Karpas-422 (cell line): ENCODE data around the gene ANXA10. TPM values are rescaled to one million over a fixed set of nuclear protein-coding genes. Genes with fewer than 3 reads are reported as not detected.

Experiments used
- DNase-seq: peaks from one replicate; pipeline ENCODE4 v3.0.0-alpha.2; 2015
- H2AFZ ChIP-seq: fragments of 200-600 bp; sonication (generic); 2 replicates; pipeline ENCODE4 v1.6.1; 2014; ENCODE audit warnings: antibody characterized with exemption, low read length, mixed read lengths
- H3K27ac ChIP-seq: fragments of 200-600 bp; sonication (generic); 2 replicates; pipeline ENCODE4 v1.5.1; 2014; ENCODE audit warnings: mild to moderate bottlenecking, low read length, moderate library complexity
- H3K27me3 ChIP-seq: fragments of 200-600 bp; sonication (generic); 2 replicates; pipeline ENCODE4 v1.6.1; 2014; ENCODE audit warnings: low read length, mixed read lengths
- H3K36me3 ChIP-seq: fragments of 200-600 bp; sonication (generic); 2 replicates; pipeline ENCODE4 v1.6.1; 2014; ENCODE audit warnings: low read length, mixed read lengths; ENCODE audit not compliant: insufficient read depth
- H3K4me1 ChIP-seq: fragments of 200-600 bp; sonication (generic); 2 replicates; pipeline ENCODE4 v1.6.1; 2014; ENCODE audit warnings: mild to moderate bottlenecking, low read length, mixed read lengths
- H3K4me2 ChIP-seq: fragments of 200-600 bp; sonication (generic); 2 replicates; pipeline ENCODE4 v1.6.1; 2014; ENCODE audit warnings: low read length, low read depth, mild to moderate bottlenecking; ENCODE audit not compliant: poor library complexity, severe bottlenecking
- H3K4me3 ChIP-seq: fragments of 200-600 bp; sonication (generic); 2 replicates; pipeline ENCODE4 v1.5.1; 2014; ENCODE audit warnings: mild to moderate bottlenecking, antibody characterized with exemption, low read length, mixed read lengths
- H3K79me2 ChIP-seq: fragments of 200-600 bp; sonication (generic); 2 replicates; pipeline ENCODE4 v1.6.1; 2014; ENCODE audit warnings: mild to moderate bottlenecking, low read length, mixed read lengths
- H3K9ac ChIP-seq: fragments of 200-600 bp; sonication (generic); 2 replicates; pipeline ENCODE4 v1.6.0; 2014; ENCODE audit warnings: low read length
- H3K9me2 ChIP-seq: fragments of 200-600 bp; sonication (generic), shearing (Covaris generic); replicated peaks from 2 replicates; pipeline ENCODE4 v1.6.0; 2014; ENCODE audit warnings: mild to moderate bottlenecking, low read length, moderate library complexity; ENCODE audit not compliant: insufficient read depth
- H3K9me3 ChIP-seq: fragments of 300-700, 200-600 bp; sonication (generic); 2 replicates; pipeline ENCODE4 v1.6.1; 2014; ENCODE audit warnings: low read length, mixed read lengths
- H4K20me1 ChIP-seq: fragments of 200-600 bp; sonication (generic); 2 replicates; pipeline ENCODE4 v1.6.1; 2014; ENCODE audit warnings: mild to moderate bottlenecking, antibody characterized with exemption, low read length, low read depth; ENCODE audit not compliant: insufficient read depth
- total RNA-seq: library from RNA; depleted of rRNA; stranded (reverse); fragments of >200 nt; shearing (Covaris generic); gene quantifications from 2 replicates; pipeline ENCODE4 v1.2.3, GENCODE V29; 2014; ENCODE audit warnings: low replicate concordance

The ANXA10 gene
- total RNA-seq, 1 experiment from 2014 or later, result not detected

DNA sequence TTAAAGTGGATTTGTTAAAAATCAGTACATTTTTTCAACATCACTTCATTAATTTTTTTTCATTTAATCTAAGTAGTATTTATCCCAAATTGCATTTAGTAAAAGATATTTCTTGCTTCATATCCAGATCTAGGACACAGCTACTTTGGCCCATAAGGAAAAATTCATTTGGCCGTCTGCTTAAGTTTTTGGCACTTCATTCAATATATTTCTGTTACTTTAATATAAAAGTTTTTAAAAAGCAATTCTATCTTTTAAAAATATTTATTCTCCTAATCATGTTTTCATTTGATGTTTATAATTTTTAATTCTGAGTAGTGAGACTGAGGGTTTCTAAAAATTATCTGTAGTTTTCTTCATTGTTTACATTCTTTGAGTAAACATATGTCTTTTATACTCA, 28.5 kb downstream of the ANXA10 start:
- H3K27ac ChIP-seq, result no peak overlapping the region
- no peaks in the 10 kb centered on the region for H3K36me3 ChIP-seq
- H3K4me3 ChIP-seq, result no peak overlapping the region
- H3K4me2 ChIP-seq, result no peak overlapping the region
- no peak for DNase-seq
- no peaks in the 10 kb centered on the region for H3K9me3 ChIP-seq
- H3K27me3 ChIP-seq, result no peaks in the 10 kb centered on the region
- no peaks in the 10 kb centered on the region for H3K4me1 ChIP-seq
- H3K79me2 ChIP-seq, result no peaks in the 10 kb centered on the region
- H3K9me2 ChIP-seq, result no peaks in the 10 kb centered on the region
- H2AFZ ChIP-seq, result no peak overlapping the region
- no peak overlapping the region for H3K9ac ChIP-seq
- no peaks in the 10 kb centered on the region for H4K20me1 ChIP-seq

DNA sequence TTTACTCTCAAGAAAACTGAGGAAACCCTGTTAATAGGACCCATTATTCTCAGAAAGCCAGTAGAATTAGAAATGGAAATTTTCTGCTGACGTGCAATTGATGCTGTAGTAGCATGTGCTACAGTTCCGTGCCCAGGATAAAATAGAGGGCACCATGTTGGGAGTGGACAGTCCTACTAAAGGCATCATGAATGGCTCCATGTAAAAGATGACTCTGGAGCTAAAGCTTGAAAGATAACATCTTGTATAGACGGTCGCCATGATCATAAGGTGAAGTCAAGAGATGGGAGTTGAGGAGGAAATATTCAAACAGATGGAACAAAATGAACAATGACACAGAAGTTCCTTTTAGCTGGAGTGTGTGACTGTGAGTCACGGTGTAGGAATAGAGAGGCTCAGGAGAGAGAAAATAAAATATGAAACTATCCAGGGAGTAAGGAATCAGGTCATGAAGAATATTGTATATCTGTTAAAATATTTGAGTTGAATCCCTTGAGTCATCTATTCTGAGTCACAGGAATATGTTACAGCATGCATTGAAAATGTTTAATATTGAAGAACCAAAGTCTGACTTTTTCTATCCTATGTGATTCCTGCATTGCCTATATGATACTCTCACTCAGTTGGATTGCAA, 31.8 kb downstream of the ANXA10 start:
- Histone ChIP-seq H3K36me3 (no peaks in the 10 kb centered on the region), H3K9me2 (no peaks in the 10 kb centered on the region), H3K9me3 (no peaks in the 10 kb centered on the region), H3K79me2 (no peaks in the 10 kb centered on the region), H3K4me2 (no peak overlapping the region), H3K9ac (no peak overlapping the region), H3K4me3 (no peak overlapping the region), H2AFZ (no peak overlapping the region), H3K27ac (no peak overlapping the region), H3K27me3 (no peaks in the 10 kb centered on the region), H3K4me1 (no peaks in the 10 kb centered on the region), H4K20me1 (no peaks in the 10 kb centered on the region)
- no peak for DNase-seq

DNA sequence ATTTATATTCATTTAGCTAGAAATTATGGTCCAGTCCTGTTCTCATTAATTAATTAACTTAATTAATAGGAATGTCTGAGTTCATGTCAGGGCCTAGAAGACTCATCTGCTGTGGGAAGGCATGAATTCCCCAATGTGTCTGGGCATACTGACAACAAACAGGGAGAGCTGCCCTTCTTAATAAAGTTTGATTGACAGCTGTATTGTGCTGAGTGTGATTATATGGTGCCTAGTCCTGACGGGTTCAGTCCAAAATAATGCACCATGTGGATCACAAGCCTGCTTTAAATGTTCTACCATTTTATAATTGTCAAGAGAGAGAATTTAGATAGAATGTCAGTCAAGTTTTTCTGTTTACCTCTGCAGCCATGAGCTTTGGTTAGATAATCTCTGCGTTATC, 34.6 kb downstream of the ANXA10 start:
- H3K79me2 ChIP-seq, result no peaks in the 10 kb centered on the region
- no peak for DNase-seq
- H3K4me1 ChIP-seq, result no peaks in the 10 kb centered on the region
- no peaks in the 10 kb centered on the region for H4K20me1 ChIP-seq
- H3K36me3 ChIP-seq, result no peaks in the 10 kb centered on the region
- H3K9me2 ChIP-seq, result no peaks in the 10 kb centered on the region
- no peak overlapping the region for H2AFZ ChIP-seq
- H3K4me3 ChIP-seq, result no peak overlapping the region
- no peak overlapping the region for H3K27ac ChIP-seq
- no peak overlapping the region for H3K9ac ChIP-seq
- H3K27me3 ChIP-seq, result no peaks in the 10 kb centered on the region
- no peaks in the 10 kb centered on the region for H3K9me3 ChIP-seq
- no peak overlapping the region for H3K4me2 ChIP-seq

DNA sequence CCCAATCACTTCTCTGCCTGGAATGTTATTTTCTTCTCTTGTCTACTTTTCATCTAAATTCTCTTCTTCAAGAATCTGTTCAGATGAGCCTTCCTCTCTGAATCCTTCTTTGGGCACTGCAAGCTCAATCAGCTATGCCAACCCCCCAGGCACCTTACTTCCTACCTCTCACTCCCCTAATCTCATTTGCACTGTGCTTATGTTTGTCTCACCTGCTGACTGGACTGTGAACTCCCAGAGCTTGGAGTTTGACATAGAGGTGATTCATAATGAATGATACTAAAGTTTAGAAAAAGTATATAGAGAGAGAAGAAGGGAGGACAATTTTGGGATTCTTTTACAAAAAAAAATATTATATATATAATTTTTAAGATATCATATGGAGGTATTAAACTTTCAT, 36.3 kb downstream of the ANXA10 start:
- Histone ChIP-seq H3K9me2 (no peaks in the 10 kb centered on the region), H4K20me1 (no peaks in the 10 kb centered on the region), H3K9me3 (no peaks in the 10 kb centered on the region), H3K36me3 (no peaks in the 10 kb centered on the region), H3K79me2 (no peaks in the 10 kb centered on the region), H3K27me3 (no peaks in the 10 kb centered on the region), H3K4me1 (no peaks in the 10 kb centered on the region), H3K4me3 (no peak overlapping the region), H3K9ac (no peak overlapping the region), H2AFZ (no peak overlapping the region), H3K27ac (no peak overlapping the region), H3K4me2 (no peak overlapping the region)
- DNase-seq, result no peak

DNA sequence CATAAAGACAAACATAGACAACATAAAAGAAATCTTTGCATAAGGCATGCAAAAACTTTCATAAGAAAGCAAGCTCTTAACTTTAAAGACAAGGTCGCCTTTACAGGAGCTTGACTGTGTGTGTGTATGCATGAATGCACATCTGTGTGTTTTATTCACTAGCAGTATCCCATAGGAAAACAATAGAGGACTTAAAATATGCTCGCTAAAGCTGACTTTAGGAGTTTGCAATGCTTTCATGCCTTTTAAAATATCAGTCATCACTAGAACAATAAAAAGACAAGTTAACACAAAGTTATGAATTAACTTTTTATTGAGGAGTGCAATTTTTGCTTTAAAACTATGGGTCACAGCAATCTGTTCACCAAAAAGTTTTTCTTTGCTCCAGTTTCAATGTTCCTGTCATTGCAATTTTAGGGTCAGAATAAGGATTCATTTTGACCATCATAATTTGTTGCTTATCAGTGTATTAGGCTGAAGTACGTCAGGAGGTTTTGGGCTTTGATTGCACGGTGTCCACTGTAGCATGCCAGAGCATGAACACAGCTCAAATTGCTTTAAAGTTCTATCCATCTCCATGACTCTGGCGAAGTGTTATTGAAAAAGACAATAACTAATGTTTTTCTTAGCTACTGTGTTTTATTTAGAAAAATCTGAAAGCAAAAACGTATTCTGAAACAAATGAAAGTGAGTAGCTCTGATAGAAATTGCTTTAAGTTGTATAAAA, 36.9 kb downstream of the ANXA10 start:
- no peak overlapping the region for H3K4me3 ChIP-seq
- no peak overlapping the region for H3K9ac ChIP-seq
- no peak overlapping the region for H3K27ac ChIP-seq
- no peaks in the 10 kb centered on the region for H3K4me1 ChIP-seq
- no peaks in the 10 kb centered on the region for H3K9me2 ChIP-seq
- no peaks in the 10 kb centered on the region for H3K36me3 ChIP-seq
- no peaks in the 10 kb centered on the region for H3K79me2 ChIP-seq
- H3K9me3 ChIP-seq, result no peaks in the 10 kb centered on the region
- H2AFZ ChIP-seq, result no peak overlapping the region
- no peaks in the 10 kb centered on the region for H4K20me1 ChIP-seq
- no peak for DNase-seq
- no peaks in the 10 kb centered on the region for H3K27me3 ChIP-seq
- H3K4me2 ChIP-seq, result no peak overlapping the region

DNA sequence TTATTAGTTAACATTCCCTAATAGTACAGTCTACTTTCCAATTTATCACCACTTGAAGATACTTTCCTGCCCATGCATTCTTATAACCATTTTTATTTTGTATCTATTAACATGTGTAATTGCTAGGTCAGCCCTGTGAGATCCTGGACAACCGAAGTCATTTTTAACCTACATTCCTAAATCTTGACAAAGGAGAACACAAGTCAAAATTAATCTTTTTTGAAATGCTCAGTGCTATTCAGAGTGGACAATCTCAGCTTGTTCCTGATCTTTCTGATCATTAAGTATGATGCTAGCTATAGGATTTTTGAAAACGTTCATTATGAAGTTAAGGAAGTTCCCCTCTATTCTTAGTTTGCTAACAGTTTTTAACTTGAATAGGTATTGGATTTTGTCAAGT, 37.5 kb downstream of the ANXA10 start:
- Histone ChIP-seq H3K4me2 (no peak overlapping the region), H3K9me2 (no peaks in the 10 kb centered on the region), H2AFZ (no peak overlapping the region), H3K27me3 (no peaks in the 10 kb centered on the region), H3K4me1 (no peaks in the 10 kb centered on the region), H3K9ac (no peak overlapping the region), H3K36me3 (no peaks in the 10 kb centered on the region), H3K9me3 (no peaks in the 10 kb centered on the region), H3K27ac (no peak overlapping the region), H4K20me1 (no peaks in the 10 kb centered on the region), H3K79me2 (no peaks in the 10 kb centered on the region), H3K4me3 (no peak overlapping the region)
- DNase-seq, result no peak

DNA sequence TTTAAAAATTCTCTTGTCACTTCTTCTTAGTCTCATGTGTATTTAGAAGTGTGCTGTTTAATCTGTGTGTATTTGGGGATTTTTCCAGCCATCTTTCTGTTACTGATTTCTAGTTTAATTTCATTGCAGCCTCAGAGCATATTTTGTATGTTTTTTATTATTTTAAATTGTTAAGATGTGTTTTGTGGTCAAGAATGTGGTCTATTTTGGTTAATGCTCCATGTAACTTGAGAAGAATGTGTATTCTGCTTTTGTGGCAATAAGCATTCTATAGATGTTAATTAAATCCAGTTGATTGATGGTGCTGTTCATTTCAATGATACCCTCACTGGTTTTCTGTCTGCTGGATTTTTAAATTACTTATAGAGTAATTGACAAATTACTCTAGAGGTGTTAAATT, 38.9 kb downstream of the ANXA10 start:
- no peaks in the 10 kb centered on the region for H3K79me2 ChIP-seq
- H3K4me1 ChIP-seq, result no peaks in the 10 kb centered on the region
- H3K4me2 ChIP-seq, result no peak overlapping the region
- no peaks in the 10 kb centered on the region for H3K36me3 ChIP-seq
- no peaks in the 10 kb centered on the region for H3K9me2 ChIP-seq
- H2AFZ ChIP-seq, result no peak overlapping the region
- H3K27me3 ChIP-seq, result no peaks in the 10 kb centered on the region
- no peak overlapping the region for H3K27ac ChIP-seq
- no peak overlapping the region for H3K9ac ChIP-seq
- no peak overlapping the region for H3K4me3 ChIP-seq
- no peaks in the 10 kb centered on the region for H3K9me3 ChIP-seq
- no peaks in the 10 kb centered on the region for H4K20me1 ChIP-seq
- DNase-seq, result no peak

DNA sequence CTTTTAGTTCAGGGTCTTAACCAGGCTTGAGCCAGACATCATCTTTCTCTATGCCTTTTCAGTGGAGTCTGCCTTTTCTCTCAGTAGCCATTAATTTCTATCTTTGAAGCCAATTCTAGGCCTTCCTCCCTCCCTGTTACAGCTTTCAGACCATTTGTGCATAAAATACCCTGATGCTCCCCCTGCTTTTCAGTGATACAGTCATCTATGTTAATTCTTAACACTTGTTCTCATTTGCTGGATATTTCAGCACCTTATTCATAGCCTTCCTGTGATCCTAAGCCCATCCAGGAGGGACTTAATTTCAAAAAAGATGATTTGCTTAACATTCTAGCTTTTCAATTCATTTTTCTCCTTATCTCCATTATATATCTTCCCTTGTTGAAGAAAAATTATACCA, 42.3 kb downstream of the ANXA10 start:
- Histone ChIP-seq H2AFZ (no peak overlapping the region), H3K4me3 (no peak overlapping the region), H3K79me2 (no peaks in the 10 kb centered on the region), H3K4me1 (no peaks in the 10 kb centered on the region), H3K9ac (no peak overlapping the region), H3K27ac (no peak overlapping the region), H3K9me2 (no peaks in the 10 kb centered on the region), H3K4me2 (no peak overlapping the region), H4K20me1 (no peaks in the 10 kb centered on the region), H3K36me3 (no peaks in the 10 kb centered on the region), H3K9me3 (no peaks in the 10 kb centered on the region), H3K27me3 (no peaks in the 10 kb centered on the region)
- no peak for DNase-seq
